PC-9 (cell line): Measurements from ENCODE around the gene KLHL42. TPM values are rescaled to one million over a fixed set of nuclear protein-coding genes. Genes with fewer than 3 reads are reported as not detected.

ENCODE experiments used
- BruUV-seq: library from RNA; stranded (reverse); fragments of 400-500 nt; replicated peaks from 2 replicates; lab custom pipeline; 2021; lab: Mats Ljungman, UMichigan
- CTCF ChIA-PET: fragments of 300-600 bp; sonication (Branson Sonifier 250); formaldehyde crosslinking; loops from one replicate; lab custom pipeline; 2022; ENCODE audit warnings: antibody characterized with exemption; lab: Charles Lee
- POLR2A ChIA-PET: fragments of 300-600 bp; sonication (Branson Sonifier 250); formaldehyde crosslinking; loops from one replicate; lab custom pipeline; 2022; ENCODE audit warnings: antibody characterized with exemption; ENCODE audit not compliant: unreplicated experiment; lab: Charles Lee
- DNase-seq, 2 experiments: peaks; one replicate each; pipeline versions ENCODE4 v3.0.0 to v3.0.0-alpha.2; 2015 to 2022; ENCODE audit warnings: mixed read lengths in 1 of 2
- H2AFZ ChIP-seq: fragments of 200-600 bp; sonication (generic); 2 replicates; pipeline ENCODE4 v1.8.1; 2017; ENCODE audit warnings: antibody characterized with exemption
- H3F3A ChIP-seq: fragments of 200-600 bp; sonication (generic); 2 replicates; pipeline ENCODE4 v1.8.1; 2017; ENCODE audit warnings: antibody characterized with exemption, mild to moderate bottlenecking, low read depth; ENCODE audit not compliant: insufficient read depth
- H3K27ac ChIP-seq: fragments of 200-600 bp; sonication (generic); 2 replicates; pipeline ENCODE4 v1.6.1; 2016; ENCODE audit warnings: mixed run types
- H3K27me3 ChIP-seq: fragments of 200-600 bp; sonication (generic); 2 replicates; pipeline ENCODE4 v1.6.1; 2016; ENCODE audit warnings: low read depth, mixed run types; ENCODE audit not compliant: insufficient read depth
- H3K36me3 ChIP-seq: fragments of 200-600 bp; sonication (generic); 2 replicates; pipeline ENCODE4 v1.6.1; 2016; ENCODE audit warnings: low read depth, mixed run types
- H3K4me1 ChIP-seq: fragments of 200-600 bp; sonication (generic); replicated peaks from 2 replicates; pipeline ENCODE4 v1.6.1; 2016; ENCODE audit warnings: mixed run types; ENCODE audit not compliant: insufficient read depth
- H3K4me2 ChIP-seq: fragments of 200-600 bp; sonication (generic); 2 replicates; pipeline ENCODE4 v1.6.1; 2017; ENCODE audit warnings: mixed run types
- H3K4me3 ChIP-seq: fragments of 200-600 bp; sonication (generic); 2 replicates; pipeline ENCODE4 v1.6.1; 2016; ENCODE audit warnings: mixed run types
- H3K79me2 ChIP-seq: fragments of 200-600 bp; sonication (generic); 2 replicates; pipeline ENCODE4 v1.6.1; 2017; ENCODE audit warnings: low read depth, mixed run types
- H3K9me2 ChIP-seq: fragments of 200-600 bp; sonication (generic); 2 replicates; pipeline ENCODE4 v1.8.1; 2017; ENCODE audit warnings: mild to moderate bottlenecking; ENCODE audit not compliant: insufficient read depth
- H3K9me3 ChIP-seq: fragments of 200-600 bp; sonication (generic); 2 replicates; pipeline ENCODE4 v1.8.1; 2016; ENCODE audit warnings: low read depth; ENCODE audit not compliant: insufficient read depth
- H4K20me1 ChIP-seq: fragments of 200-600 bp; sonication (generic); 2 replicates; pipeline ENCODE4 v1.8.1; 2017; ENCODE audit not compliant: insufficient read depth
- CTCF ChIP-seq: fragments of 200-600 bp; sonication (generic); conservative IDR thresholded peaks from 2 replicates; pipeline ENCODE4 v1.6.1; 2017; ENCODE audit warnings: mixed run types, antibody characterized with exemption, mild to moderate bottlenecking, moderate library complexity
- EZH2 ChIP-seq: fragments of 200-600 bp; sonication (generic); IDR thresholded peaks from 2 replicates; pipeline ENCODE4 v1.8.0; 2017; ENCODE audit warnings: antibody characterized with exemption, low read depth
- intact Hi-C: fragments of 100-400 bp; cut with micrococcal nuclease; formaldehyde crosslinking; loops from one replicate; pipeline ENCODE4 v1.10.0; 2022; ENCODE audit not compliant: unreplicated experiment
- total RNA-seq: library from RNA; stranded (reverse); gene quantifications from 2 replicates; pipeline ENCODE4 v1.2.3, GENCODE V29; 2021

Gene KLHL42
- total RNA-seq, 1 experiment from 2014 or later = 33.6 TPM

- POLR2A ChIA-PET = interaction anchor here (0.5 to 0.7 kb wide), 4 partner anchors 12 to 745 kb away, joined by 4 to 9 read pairs (median 6); no protein-coding TSS in a partner anchor
- H4K20me1 ChIP-seq = no peaks in the 10 kb centered on the region
- TSS peak; percentile 90 for BruUV-seq
- peak overlapping the region; percentile 97 for H3K27ac ChIP-seq
- TF ChIP-seq CTCF = no peak
- no peak for TF ChIP-seq EZH2
- peak overlapping the region; percentile 49; the same call in 1 of the 2 replicates for H3K4me3 ChIP-seq
- CTCF ChIA-PET = interaction anchor here (0.6 to 1.2 kb wide), 9 partner anchors 12 to 762 kb away, joined by 3 to 14 read pairs (median 4); partner anchors contain the start of genes KLHL42 and MANSC4
- H3F3A ChIP-seq = peaks cover 32% of the 10 kb centered on the region
- H3K9me2 ChIP-seq = no peaks in the 10 kb centered on the region
- no peaks in the 10 kb centered on the region for H3K79me2 ChIP-seq
- H3K27me3 ChIP-seq = no peaks in the 10 kb centered on the region
- H3K9me3 ChIP-seq = no peaks in the 10 kb centered on the region
- peaks cover 33% of the 10 kb centered on the region for H3K4me1 ChIP-seq
- intact Hi-C loops = loop anchor here (2.0 to 10.0 kb wide), 4 partner anchors 40 to 343 kb away; partner anchors contain the start of genes KLHL42 and MANSC4
- peak; percentile 67 to 94 for DNase-seq
- H2AFZ ChIP-seq = peak overlapping the region; percentile 78; the same call in 1 of the 2 replicates
- peak overlapping the region; percentile 80 for H3K4me2 ChIP-seq
- no peaks in the 10 kb centered on the region for H3K36me3 ChIP-seq
Observed at GRCh38 chr12:27822076-27822712, 42.2 kb downstream of the KLHL42 start.

- intact Hi-C loops = loop anchor here (2.0 to 10.0 kb wide), 4 partner anchors 41 to 342 kb away; partner anchors contain the start of genes KLHL42 and MANSC4
- Histone ChIP-seq H3F3A (peaks cover 32% of the 10 kb centered on the region), H3K9me3 (no peaks in the 10 kb centered on the region), H3K27me3 (no peaks in the 10 kb centered on the region), H3K4me3 (peak overlapping the region; percentile 49; the same call in 1 of the 2 replicates), H2AFZ (0 out of 2 replicates have a peak overlapping the region, but pooled peaks have one; percentile 78), H3K27ac (peak overlapping the region; percentile 97), H4K20me1 (no peaks in the 10 kb centered on the region), H3K4me2 (peak overlapping the region; percentile 80), H3K36me3 (no peaks in the 10 kb centered on the region), H3K4me1 (peaks cover 35% of the 10 kb centered on the region), H3K9me2 (no peaks in the 10 kb centered on the region), H3K79me2 (no peaks in the 10 kb centered on the region)
- no peak for TF ChIP-seq EZH2
- TF ChIP-seq CTCF = no peak
- BruUV-seq = no TSS peak
- ChIA-PET CTCF (no interaction called here), POLR2A (no interaction called here)
- no peak for DNase-seq
Observed at GRCh38 chr12:27823038-27823437, 43.0 kb downstream of the KLHL42 start.

- Histone ChIP-seq H3K4me2 (no peak overlapping the region), H4K20me1 (no peaks in the 10 kb centered on the region), H3K27ac (0 out of 2 replicates have a peak overlapping the region, but pooled peaks have one; percentile 97), H3K36me3 (no peaks in the 10 kb centered on the region), H3K4me1 (peaks cover 39% of the 10 kb centered on the region), H3K79me2 (no peaks in the 10 kb centered on the region), H3K9me3 (no peaks in the 10 kb centered on the region), H3F3A (peaks cover 32% of the 10 kb centered on the region), H3K4me3 (no peak overlapping the region), H3K9me2 (no peaks in the 10 kb centered on the region), H2AFZ (no peak overlapping the region), H3K27me3 (no peaks in the 10 kb centered on the region)
- ChIA-PET POLR2A (no interaction called here), CTCF (no interaction called here)
- no peak for TF ChIP-seq EZH2
- no peak for DNase-seq
- no TSS peak for BruUV-seq
- intact Hi-C loops = loop anchor here (5.0 to 10.0 kb wide), 3 partner anchors 42 to 341 kb away; partner anchors contain the start of genes KLHL42 and MANSC4
Observed at GRCh38 chr12:27824126-27824842, 44.3 kb downstream of the KLHL42 start.
